ENCODE results near the gene LANCL2. TPM values are rescaled to one million over a fixed set of nuclear protein-coding genes. Genes with fewer than 3 reads are reported as not detected.

Gene LANCL2
- total RNA-seq, 4 donors from 2014 or later: 16.9 to 59.3 (median 34.5) TPM

DNA sequence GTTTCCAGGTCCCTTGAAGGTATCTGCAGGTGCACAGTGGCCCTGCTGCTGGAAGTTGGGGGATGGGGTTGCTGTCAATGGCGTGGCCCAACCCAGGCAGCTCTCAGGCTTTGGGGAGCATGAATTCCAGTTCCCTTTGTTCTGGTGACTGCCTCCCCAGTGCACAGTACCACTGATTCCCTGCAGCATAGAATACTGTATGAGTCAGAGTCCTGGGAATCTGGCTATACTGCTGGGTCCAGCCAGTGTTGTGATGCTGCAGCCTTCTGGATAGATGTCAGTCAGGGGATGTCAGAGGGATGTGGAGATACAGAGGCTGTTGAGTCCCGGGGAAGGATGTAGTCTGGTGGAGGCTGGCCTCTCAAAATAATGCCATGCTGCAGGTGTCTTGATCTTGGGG is 99.3 kb downstream of the LANCL2 start:
- Histone ChIP-seq H3K36me3 (peaks cover 0 to 31% (median 0%) of the 10 kb centered on the region in 3 donors), H3K4me3 (no peak overlapping the region)
- TF ChIP-seq POLR2A (IDR thresholded peaks at IDR 0.05): no peak
- TF ChIP-seq CTCF (IDR thresholded peaks at IDR 0.05): no peak

DNA sequence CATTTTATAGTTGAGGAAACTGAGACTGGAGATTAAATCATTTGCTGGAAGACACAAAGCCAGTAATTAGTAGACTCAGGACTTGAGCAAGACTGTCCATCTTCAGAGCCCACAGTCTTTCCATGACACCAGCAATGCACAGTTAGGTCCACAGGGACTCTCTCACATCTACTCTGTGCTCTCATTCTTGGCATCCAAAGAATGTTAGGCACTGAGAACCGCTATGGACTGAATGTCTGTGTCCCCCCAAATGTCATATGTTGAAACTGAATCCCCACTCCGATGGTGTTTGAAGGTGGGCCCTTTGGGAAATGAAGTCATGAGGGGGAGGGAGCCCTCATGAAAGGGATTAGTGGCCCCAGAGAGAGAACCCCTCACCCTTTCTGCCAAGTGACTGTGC is 100.6 kb downstream of the LANCL2 start:
- peaks cover 0 to 31% (median 0%) of the 10 kb centered on the region in 3 donors for H3K36me3 ChIP-seq
- H3K27me3 ChIP-seq: no peaks in the 10 kb centered on the region
- no peak overlapping the region for H3K27ac ChIP-seq
- no peak overlapping the region for H3K4me3 ChIP-seq
- no peak for DNase-seq
- H3K4me1 ChIP-seq: peaks cover 0 to 4% (median 0%) of the 10 kb centered on the region in 4 donors
- peaks cover 0 to 4% (median 0%) of the 10 kb centered on the region in 4 donors for H3K9me3 ChIP-seq
- no peak for TF ChIP-seq POLR2A (IDR thresholded peaks at IDR 0.05)
- no peak for TF ChIP-seq CTCF (IDR thresholded peaks at IDR 0.05)

More for the DNA sequence above, 99.3 kb downstream of the LANCL2 start:
- Histone ChIP-seq H3K27me3 (no peaks in the 10 kb centered on the region), H3K9me3 (peaks cover 0 to 4% (median 0%) of the 10 kb centered on the region in 4 donors), H3K4me1 (peaks cover 0 to under 1% (median 0%) of the 10 kb centered on the region in 4 donors), H3K27ac (no peak overlapping the region)
- no peak for DNase-seq

DNA sequence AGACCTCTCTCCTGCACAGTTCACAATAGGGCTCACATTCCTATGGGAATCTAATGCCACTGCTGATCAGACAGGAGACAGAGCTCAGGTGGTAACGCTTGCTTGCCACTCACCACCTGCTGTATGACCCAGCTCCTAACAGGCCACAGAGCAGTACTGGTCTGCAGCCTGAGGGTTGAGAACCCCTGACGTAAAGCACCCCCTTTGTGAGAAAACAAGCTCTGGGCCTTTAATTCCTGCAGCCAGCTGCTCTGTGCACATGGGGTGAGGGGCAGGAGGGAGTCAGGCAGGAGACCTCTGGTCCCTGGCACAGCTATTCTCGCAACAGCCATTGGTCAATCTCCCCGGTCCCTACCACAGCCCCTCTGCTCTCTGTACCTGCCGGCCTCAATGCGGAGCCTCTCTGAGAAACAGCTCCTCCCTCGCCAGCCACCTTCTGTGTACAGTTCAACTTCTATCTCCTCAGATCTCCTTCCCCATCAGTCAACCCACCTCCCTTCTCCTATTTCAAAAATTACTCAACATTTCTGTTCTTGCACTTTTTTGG is 102.0 kb downstream of the LANCL2 start:
- peak in 1 of 3 donors; percentile 13 for DNase-seq
- H3K27me3 ChIP-seq: no peaks in the 10 kb centered on the region
- H3K9me3 ChIP-seq: no peaks in the 10 kb centered on the region
- peaks cover 0 to 4% (median 0%) of the 10 kb centered on the region in 4 donors for H3K4me1 ChIP-seq
- H3K36me3 ChIP-seq: peaks cover 0 to 31% (median 0%) of the 10 kb centered on the region in 3 donors
- no peak overlapping the region for H3K27ac ChIP-seq
- no peak overlapping the region for H3K4me3 ChIP-seq
- TF ChIP-seq POLR2A (IDR thresholded peaks at IDR 0.05) (no peak), CTCF (IDR thresholded peaks at IDR 0.05) (no peak)

DNA sequence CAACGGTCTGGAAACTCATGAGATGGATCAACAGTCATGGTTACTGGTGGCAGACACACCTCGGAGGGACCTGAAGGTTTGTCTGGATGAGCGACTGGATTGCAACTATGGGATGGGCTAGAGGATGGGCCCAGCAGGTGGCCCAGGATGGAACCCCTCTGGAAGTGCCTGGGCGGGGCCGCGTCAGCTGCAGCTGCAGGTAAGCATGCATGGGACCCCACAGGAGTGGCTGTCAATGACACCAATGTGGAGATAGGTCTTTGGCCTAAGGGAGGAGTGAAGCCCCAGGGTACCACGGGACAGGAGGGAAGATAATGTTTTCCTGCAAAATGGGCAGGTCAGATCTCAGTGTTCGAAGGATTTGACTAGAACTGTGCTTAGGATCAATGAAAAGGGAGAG is 103.4 kb downstream of the LANCL2 start:
- Histone ChIP-seq H3K27me3 (no peaks in the 10 kb centered on the region), H3K9me3 (no peaks in the 10 kb centered on the region), H3K4me1 (peaks cover 0 to 4% (median 0%) of the 10 kb centered on the region in 4 donors), H3K27ac (peak overlapping the region in 3 of 4 donors; percentile 6 to 69 (median 33)), H3K4me3 (no peak overlapping the region), H3K36me3 (peaks cover 0 to 37% (median 0%) of the 10 kb centered on the region in 3 donors)
- no peak for TF ChIP-seq CTCF (IDR thresholded peaks at IDR 0.05)
- no peak for TF ChIP-seq POLR2A (IDR thresholded peaks at IDR 0.05)
- peak in 1 of 3 donors; percentile 10 for DNase-seq

GRCh38 chr7:55469271-55469681 is 104.1 kb downstream of the LANCL2 start:
- Histone ChIP-seq H3K27ac (peak overlapping the region in 3 of 4 donors; percentile 34 to 69 (median 49)), H3K4me1 (peaks cover 0 to 4% (median 0%) of the 10 kb centered on the region in 4 donors), H3K36me3 (peaks cover 0 to 34% (median 0%) of the 10 kb centered on the region in 3 donors), H3K9me3 (no peaks in the 10 kb centered on the region), H3K27me3 (no peaks in the 10 kb centered on the region), H3K4me3 (no peak overlapping the region)
- TF ChIP-seq POLR2A (IDR thresholded peaks at IDR 0.05) (no peak), CTCF (IDR thresholded peaks at IDR 0.05) (no peak)
- DNase-seq: peak in 2 of 3 donors; percentile 62 to 68
